HG03558 (cell line): ENCODE measurements around the gene RSRC1.
A peak's percentile ranks its signal among the peaks of the same experiment; 100 is the strongest.

Experiments
- ATAC-seq: cut with Tn5 transposase; IDR thresholded peaks from one replicate; pipeline ENCODE4 v1.9.1; 2021; ENCODE audit warnings: moderate number of reproducible peaks; ENCODE audit not compliant: unreplicated experiment; ENCODE audit errors: extremely low read depth

Gene RSRC1

DNA sequence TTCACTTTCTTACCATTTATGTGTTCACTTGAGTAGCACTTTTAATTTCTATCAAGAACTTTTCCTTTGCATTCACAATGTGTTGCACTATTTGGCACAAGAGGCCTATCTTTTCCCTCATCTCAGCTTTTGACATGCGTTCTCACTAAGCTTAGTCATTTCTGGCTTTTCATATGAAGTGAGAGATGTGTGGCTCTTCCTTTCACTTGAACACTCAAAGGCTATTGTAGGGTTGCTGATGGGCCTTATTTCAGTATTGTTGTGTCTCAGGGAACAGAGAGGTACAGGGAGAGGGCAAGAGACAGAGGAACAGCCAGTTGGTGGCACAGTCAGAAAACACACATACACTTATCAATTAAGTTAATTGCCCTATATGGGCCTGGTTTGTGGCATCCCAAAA lies 333.7 kb downstream of the RSRC1 start:
- peak; percentile 81 for ATAC-seq

DNA sequence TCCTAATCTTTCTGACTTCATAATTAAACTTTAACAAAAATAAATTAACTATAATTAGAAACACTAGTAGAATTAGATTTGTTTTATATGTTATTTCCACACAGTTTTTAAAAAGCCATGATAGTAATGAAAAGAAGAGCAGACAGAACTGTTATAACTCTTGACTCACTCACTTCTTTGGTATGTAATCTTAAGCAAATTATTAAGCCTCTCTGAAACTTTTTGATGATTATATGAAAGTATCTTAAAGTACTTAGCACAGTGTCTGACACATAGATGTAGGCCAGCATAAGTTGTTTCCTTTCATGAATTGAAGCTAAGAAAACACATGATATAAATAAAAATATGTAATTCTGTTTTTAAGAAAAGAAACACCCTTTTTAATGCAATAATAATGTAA lies 337.5 kb downstream of the RSRC1 start:
- ATAC-seq, result no peak

DNA sequence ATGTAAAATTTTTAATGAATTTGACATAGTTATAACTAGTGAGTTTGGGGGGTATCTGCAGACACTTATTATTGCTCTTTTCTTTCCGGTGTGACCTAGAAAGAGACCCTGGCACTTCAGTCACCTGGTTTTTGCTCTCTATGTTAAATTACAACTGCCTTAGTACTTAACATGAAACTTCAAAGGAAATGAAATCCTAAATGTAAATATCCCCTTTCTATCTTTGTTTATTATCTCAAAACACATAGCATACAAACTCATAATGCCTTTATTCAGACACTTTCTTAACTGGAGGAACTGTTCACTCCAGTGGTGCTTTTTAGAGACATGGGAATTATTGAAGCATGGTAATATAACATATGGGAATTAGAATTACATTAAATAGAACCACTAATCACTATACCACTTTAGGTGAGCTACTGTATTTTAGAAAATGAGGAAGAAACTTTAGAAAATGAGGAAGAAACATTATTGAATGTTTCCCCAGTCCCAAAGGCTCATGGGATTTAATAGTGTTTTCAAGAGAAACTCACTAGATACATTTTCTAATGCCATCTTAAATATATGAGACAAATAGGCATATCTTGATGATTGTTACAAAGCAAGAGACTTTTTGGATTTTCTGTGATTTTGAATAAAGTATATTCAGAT lies 341.6 kb downstream of the RSRC1 start:
- ATAC-seq, result no peak

DNA sequence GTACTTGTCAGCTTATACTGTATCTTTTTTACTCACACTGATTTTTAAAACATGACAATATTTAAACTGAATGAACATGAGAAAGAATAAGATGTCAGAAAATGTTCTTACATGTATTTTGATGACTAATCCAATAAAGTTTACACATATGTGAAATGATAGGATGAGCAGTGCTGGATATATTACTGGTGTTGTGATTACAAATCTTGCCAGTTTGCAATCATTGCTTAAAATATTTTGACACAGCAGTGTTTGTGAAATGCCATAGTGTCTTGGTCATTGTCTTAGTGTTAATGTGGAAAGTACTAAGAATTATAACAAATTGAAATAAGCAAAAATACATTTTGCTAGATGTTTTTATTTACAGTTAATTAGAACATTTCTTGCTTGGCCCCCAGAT lies 342.4 kb downstream of the RSRC1 start:
- no peak for ATAC-seq

DNA sequence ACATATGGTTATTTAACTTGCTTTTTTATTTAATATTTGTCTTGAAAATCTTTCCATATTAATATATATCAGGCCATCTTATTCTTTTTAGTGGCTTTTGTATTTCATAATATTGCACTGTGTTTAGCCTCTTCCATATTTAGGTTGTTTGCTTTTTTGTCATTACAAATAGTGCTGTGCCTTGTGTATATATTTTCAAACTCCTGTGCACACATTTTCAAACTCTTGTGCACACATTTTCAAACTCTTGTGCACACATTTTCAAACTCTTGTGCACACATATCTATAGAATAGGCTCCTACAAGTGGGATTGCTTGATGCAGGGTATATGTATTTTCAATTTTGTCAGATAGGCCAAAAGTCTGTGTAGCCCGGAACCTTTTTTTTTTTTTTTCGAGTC lies 343.1 kb downstream of the RSRC1 start:
- ATAC-seq, result no peak

DNA sequence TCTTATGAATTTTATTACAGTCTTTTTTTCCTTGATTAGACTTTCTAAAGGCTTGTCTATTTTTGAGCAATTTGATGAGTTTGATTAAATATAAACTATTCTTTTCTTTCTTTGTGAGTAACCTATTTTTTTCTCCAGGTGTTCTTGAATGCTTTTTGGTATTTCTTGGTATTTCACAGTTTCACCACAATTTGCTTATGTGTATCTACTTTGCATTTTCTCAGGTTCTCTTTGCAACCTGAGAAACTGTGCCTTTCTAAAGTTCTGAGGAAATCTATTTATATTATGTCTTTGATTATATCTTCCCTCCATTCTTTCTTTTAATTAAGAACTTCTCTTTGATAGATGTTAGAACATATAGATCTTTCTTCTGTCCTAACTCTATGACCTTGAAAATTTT lies 344.0 kb downstream of the RSRC1 start:
- ATAC-seq, result no peak

DNA sequence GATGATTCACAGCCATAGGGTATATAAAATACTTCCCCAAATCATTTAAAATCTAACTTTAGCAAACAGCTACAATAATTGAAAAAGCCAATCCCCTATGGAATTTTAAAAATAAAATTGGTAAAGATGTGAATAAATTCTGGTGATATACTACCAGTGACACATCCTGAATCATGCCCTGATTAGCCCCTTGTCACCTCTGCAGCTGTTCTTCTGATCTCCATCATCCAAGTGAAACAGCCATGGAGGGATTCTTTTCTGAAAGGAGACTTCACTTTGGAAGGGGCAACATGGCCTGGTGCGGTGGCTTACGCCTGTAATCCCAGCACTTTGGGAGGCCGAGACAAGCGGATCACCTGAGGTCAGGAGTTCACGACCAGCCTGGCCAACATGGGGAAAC lies 345.5 kb downstream of the RSRC1 start:
- no peak for ATAC-seq

DNA sequence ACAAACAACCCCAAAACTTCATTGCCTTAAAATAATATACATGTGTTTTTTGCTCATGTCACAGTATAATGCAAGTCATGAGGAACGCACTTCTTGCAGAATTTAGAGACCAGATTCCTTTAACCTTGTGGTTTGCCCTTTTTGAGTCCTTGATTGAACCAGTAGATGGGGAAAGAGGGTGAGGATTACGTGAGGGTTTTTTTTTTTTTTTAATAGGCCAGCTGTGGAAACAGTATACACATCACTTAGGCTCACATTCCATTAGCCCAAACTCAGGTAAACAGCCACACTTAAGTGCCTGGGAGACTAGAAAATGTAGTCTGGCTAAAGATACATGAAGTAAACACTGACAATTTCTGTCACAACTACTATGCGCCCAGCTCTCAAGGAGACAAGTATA lies 346.2 kb downstream of the RSRC1 start:
- no peak for ATAC-seq

DNA sequence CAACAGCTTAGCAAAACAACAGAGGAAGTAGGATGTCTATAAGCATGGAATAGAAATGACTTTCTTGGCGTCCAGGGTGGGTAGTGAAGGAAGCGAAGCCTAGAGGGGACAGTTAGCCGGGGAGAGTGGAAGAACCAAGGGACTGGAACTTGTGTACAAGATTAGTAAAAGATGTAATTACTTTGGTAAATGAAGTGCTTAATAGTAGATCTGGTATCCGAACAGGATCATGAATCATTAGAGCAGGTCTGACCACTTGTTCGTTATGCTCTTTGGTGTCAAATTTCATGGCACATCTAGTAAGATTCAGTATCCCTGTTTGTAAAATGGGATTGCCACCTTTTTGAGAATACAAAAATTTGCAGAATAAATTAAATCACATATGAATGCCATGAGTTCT lies 348.6 kb downstream of the RSRC1 start:
- ATAC-seq, result no peak

DNA sequence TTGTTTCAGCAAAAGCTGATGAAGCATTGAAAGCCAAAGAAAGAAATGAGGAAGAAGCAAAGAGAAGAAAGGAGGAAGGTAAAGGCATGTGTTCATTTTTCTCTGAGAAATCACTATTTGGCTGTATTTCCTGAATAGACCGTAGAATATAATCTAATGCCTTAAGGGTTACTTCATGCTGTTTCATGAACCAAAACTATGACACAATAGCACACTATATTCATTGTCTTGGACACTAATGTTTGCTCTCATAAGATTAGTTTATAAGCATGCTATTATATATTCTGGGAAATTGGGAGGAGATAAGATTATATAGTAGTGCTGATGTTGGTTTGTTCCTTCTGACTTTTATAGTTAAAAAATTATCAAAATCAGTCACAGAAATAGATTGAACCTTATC lies 351.0 kb downstream of the RSRC1 start:
- no peak for ATAC-seq

DNA sequence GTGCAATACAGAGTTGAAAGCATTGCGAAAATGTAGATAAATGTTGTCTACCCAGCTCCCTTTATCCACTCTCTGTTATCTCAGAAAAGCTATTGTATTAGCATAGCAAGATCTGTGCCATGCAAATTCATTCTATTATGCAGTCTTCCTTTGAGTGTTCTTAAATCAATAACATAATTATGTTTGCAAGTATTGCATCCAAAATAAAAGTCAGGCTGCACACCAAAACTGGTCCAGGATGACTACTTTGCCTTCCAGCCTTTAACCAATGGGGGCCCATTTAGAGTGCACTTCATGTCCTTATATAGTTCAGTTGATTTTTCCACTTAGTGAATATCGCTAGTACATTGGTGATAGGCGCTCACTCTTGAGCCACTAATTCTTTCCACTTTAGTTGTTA lies 353.7 kb downstream of the RSRC1 start:
- no peak for ATAC-seq

DNA sequence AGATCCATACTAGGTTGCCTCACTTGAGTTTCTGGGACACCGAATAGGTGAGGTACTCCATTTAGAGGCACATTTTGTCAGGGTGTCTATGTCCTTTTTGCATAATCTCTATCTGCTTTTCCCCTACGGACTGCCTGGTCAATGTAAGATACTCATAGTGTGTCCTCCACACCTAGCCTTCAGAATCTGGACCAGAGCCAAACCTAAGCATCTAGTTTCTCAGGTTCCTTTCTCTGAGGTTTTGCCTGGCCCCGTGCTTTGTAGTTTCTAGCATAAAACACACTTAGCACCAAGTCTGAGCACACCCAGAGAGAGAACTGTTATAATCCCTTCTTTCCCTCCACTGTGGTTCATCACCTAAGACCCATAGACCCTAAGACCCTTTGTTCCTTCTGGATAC lies 355.2 kb downstream of the RSRC1 start:
- peak; percentile 48 for ATAC-seq

DNA sequence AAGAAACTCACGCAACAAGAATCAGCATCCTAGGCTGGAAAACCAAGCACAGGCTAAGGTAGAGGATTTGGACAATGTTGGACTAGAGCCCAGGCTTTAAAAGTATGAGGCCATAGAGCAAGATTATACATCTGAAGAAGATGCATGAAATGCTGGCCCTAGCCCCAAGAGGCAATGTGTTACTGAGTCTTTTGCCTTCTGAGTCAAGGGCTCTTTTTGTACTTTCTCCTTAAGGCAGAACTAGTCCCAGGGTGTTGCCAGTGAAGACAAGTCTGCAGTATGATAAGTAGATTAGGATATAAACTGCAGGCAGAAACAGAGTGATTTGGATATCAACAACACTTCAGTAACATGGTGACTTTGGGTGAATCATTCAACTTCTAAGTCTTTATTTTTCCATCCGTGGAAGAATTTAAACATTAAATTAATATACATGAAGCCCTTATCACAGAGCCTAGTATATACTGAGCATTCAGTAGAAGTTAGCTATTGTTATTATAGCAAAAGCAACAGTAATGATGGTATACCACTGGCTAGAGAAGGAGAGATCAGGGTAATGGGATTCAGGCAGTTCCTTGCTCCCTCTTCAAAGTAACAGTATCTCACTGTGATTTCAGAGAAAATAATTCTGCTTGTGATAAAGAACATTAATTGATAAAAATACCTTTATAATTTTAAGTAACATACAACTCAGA lies 361.2 kb downstream of the RSRC1 start:
- ATAC-seq, result no peak

DNA sequence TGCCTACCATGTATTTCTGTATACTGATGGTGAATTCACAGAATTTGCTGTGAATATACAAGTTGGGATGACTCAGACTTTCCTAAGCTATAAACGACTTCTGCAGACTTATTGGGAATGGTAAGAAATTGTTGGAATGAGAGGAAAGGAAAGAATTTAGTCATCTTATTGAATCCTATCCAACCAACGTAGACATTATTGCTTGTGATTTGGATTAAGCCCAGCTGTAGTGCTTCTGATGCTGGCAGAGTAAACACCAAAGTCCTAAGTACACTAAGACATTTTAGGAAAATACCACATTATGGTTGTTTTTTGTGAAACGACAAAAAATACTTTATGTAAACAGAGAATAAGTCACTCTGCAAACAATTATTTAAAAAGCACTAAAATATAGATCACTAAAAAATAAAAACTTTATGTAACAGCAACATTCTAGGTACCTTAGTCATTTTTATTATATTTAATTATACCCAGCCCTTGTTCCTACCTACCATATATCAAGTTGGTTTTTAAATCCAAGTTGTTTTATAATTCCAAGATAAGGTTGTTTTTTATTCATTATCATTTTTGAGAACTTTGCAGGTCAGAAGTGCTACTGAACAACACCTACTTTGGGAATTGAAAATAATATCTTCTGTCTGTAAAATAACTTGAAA lies 361.9 kb downstream of the RSRC1 start:
- no peak for ATAC-seq

DNA sequence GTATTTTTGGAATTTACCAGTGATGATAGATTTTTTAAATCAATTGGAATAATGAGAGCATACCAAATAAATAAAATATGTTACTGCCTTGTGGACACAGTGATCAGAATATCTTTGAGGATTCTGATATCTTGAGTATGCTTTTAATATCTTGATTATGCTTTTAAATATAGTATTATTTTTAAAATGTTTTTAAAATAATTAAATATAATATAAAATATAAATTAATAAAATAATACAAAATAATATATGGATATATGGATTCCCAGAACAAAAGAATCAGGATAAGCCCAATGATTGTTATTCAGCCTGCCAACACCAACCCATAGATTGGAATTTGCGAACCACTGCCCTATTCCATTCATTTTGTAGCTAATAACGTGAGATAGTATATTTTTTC lies 369.2 kb downstream of the RSRC1 start:
- no peak for ATAC-seq

DNA sequence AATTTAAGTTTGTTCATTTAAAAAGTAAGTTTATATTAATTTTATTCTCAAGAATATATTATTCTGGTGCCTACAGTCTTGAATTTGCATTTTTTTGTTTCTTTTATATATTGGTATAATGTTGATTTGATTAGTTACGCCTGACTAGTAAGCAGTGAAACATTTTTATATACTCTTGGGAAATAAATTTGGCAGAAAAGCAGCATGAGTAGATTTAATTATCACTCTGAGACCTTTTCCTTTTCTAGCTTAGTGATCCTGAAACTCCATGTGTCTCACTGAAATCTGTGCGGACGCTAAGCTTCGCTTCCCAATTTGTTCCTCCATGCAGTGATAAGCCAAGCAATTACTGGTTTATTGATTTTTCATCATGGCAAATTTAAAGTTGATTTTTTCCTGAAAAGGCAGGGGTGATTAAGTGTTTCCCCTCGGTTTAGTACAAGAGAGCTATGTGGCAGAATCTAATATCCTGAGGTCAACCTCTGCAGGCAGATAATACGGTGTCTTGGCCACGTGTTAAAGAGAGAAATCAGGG lies 373.9 kb downstream of the RSRC1 start:
- no peak for ATAC-seq

DNA sequence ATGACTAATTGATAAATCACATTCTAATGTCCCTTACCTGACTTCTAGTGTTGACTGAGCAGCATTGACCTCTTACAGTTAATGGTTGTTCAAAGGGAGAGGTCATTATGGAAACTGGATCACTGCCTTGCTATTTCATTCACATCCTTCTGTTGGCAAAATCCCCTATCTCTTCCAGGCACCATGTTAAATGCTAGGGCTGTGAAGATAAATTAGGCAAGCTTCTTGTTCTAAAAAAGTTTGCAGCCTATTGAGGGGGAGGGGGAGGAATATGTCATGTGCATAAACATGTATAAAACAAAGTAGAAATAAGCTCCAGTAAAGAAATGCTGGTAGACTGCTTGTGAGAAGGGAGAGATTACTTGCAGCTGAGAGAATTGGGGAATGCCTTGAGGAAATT lies 376.3 kb downstream of the RSRC1 start:
- ATAC-seq, result no peak

DNA sequence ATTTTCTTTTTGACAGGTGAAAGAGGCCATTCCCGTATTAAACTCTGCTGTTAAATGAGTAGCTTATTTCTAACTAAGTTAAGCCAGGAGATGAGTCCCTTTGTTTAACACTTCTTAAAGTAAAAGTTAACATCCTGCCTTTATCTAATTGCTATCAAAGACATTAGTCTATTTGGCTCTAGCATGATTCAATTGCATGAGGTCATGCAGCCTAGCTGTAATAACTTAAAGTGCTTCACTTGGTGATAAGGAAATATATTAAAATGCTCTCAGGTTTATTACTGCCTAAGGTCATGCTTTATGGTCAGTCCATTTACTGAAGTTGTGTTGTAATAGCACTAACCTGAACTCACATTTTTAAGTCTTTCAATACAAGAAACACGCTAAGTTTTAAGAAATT lies 378.8 kb downstream of the RSRC1 start:
- ATAC-seq, result no peak

DNA sequence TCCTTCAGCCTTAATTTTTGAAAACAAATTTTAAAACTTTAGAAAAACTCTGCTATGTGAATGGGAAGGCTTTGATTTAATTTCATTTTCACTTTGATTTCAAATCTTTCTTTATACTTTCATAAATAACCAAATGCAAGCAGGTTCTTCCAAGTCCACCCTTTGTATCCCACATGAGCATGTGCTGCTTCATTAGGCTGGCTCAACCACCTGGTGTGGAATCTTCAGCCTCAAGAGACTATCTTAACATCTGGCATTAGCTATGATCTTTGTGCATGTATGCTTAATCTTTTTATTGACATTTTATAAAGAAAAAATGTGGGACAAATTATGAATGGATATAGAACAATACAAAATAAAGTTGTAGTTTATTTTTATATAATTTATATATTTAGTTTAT lies 379.3 kb downstream of the RSRC1 start:
- no peak for ATAC-seq

DNA sequence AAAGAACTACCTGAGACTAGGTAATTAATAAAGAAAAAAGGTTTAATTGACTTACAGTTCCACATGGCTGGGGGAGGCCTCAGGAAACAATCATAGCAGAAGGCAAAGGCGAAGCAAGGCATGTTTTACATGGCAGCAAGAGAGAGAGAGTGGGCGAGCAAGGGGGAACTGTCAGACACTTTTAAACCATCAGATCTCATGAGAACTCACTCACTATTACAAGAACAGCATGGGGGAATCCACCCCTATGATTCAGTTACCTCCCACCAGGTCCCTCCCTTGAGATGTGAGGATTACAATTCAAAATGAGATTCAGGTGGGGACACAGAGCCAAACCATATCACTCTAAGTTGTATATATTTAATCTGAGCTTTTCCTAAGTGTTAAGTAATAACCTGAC lies 382.1 kb downstream of the RSRC1 start:
- ATAC-seq, result no peak

DNA sequence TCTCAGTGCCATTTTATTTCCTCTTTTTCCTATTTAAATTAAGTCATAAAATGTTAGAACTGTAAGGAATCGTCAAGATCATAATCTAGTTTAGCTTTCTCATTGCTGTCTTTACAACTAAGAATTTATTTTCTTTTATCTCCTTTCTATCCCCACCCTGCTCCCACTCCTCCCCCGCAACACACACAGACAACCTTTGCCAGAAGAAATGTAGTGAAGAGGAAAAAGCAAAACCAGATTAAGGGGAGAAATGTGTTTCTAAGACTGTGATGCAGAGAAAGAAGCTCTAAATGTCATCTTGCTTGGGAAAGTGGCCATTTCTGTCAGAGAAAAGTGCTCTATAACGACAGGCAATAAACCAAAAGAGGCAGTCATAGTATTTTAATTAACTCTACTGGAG lies 382.8 kb downstream of the RSRC1 start:
- ATAC-seq, result no peak

DNA sequence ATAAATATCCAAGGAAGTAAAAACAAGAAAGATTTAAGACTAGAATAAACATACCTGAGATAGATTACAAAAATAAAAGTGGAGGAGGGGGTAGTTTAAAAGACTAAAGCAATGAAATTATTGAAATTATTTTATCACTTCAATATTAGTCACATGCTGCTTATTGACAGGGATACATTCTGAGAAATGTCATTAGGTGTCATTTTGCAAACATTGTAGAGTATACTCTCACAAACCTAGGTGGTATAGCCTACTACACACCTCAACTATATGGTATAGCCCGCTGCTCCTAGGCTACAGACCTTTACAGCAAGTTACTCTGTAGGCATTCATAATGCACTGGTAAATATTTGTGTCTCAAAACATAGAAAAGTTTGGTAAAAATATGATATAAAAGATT lies 384.0 kb downstream of the RSRC1 start:
- ATAC-seq, result no peak
